Cardiac muscle cell (in vitro differentiated cells and primary cell): ENCODE data around the gene ST8SIA5. TPM values are rescaled to one million over a fixed set of nuclear protein-coding genes. Genes with fewer than 3 reads are reported as not detected.

ENCODE experiments used
- DNase-seq, 2 donors: peaks; one replicate each; pipeline versions ENCODE4 v3.0.0 to v3.0.0-alpha.2; 2010 to 2017; ENCODE audit warnings: low read depth in 1 of 2, low spot score in 1 of 2
- H3K27ac ChIP-seq: fragments of 200-600 bp; sonication (generic); 2 replicates; pipeline ENCODE4 v1.5.1; 2016
- H3K27me3 ChIP-seq: fragments of 200-600 bp; sonication (generic); 2 replicates; pipeline ENCODE4 v1.6.0; 2016; ENCODE audit warnings: control low read depth
- H3K36me3 ChIP-seq: fragments of 200-600 bp; sonication (generic); 2 replicates; pipeline ENCODE4 v1.5.1; 2016; ENCODE audit warnings: control low read depth
- H3K4me1 ChIP-seq: fragments of 200-600 bp; sonication (generic); 2 replicates; pipeline ENCODE4 v1.8.1; 2017; ENCODE audit warnings: low read depth, mild to moderate bottlenecking, mixed run types
- H3K4me3 ChIP-seq: fragments of 200-600 bp; sonication (generic); 2 replicates; pipeline ENCODE4 v1.5.1; 2016; ENCODE audit warnings: mild to moderate bottlenecking
- H3K9me3 ChIP-seq: fragments of 200-600 bp; sonication (generic); 2 replicates; pipeline ENCODE4 v1.5.1; 2017; ENCODE audit warnings: low read depth, mild to moderate bottlenecking, control low read depth
- CTCF ChIP-seq: IDR thresholded peaks from 2 replicates; pipeline ENCODE4 v1.5.1; 2012; ENCODE audit warnings: low read depth, mild to moderate bottlenecking, low read length
- polyA plus RNA-seq: library from polyadenylated mRNA; unstranded; fragments of >200 nt; fragmentation: Nextera tagmentation; extraction: Ambion mirVana; gene quantifications from 2 replicates; pipeline ENCODE4 v1.2.1, GENCODE V29; 2016
- total RNA-seq: library from RNA; depleted of rRNA; stranded (reverse); fragments of >200 nt; gene quantifications from 2 replicates; pipeline ENCODE4 v1.2.3, GENCODE V29; 2016

Gene ST8SIA5
- total and polyA plus RNA-seq, 2 experiments from 2014 or later, result 0.83 TPM; not detected in 1

GRCh38 chr18:46704189-46704588, 52.7 kb downstream of the ST8SIA5 start:
- no peaks in the 10 kb centered on the region for H3K9me3 ChIP-seq
- H3K4me3 ChIP-seq, result no peak overlapping the region
- no peaks in the 10 kb centered on the region for H3K27me3 ChIP-seq
- no peak overlapping the region for H3K27ac ChIP-seq
- H3K36me3 ChIP-seq, result no peaks in the 10 kb centered on the region
- DNase-seq, result no peak
- peaks cover 18% of the 10 kb centered on the region for H3K4me1 ChIP-seq
- no peak for TF ChIP-seq CTCF

GRCh38 chr18:46702471-46702870, 54.4 kb downstream of the ST8SIA5 start:
- H3K36me3 ChIP-seq, result no peaks in the 10 kb centered on the region
- H3K27me3 ChIP-seq, result no peaks in the 10 kb centered on the region
- peaks cover 18% of the 10 kb centered on the region for H3K4me1 ChIP-seq
- no peaks in the 10 kb centered on the region for H3K9me3 ChIP-seq
- no peak for TF ChIP-seq CTCF
- no peak overlapping the region for H3K4me3 ChIP-seq
- no peak overlapping the region for H3K27ac ChIP-seq
- DNase-seq, result no peak

DNA sequence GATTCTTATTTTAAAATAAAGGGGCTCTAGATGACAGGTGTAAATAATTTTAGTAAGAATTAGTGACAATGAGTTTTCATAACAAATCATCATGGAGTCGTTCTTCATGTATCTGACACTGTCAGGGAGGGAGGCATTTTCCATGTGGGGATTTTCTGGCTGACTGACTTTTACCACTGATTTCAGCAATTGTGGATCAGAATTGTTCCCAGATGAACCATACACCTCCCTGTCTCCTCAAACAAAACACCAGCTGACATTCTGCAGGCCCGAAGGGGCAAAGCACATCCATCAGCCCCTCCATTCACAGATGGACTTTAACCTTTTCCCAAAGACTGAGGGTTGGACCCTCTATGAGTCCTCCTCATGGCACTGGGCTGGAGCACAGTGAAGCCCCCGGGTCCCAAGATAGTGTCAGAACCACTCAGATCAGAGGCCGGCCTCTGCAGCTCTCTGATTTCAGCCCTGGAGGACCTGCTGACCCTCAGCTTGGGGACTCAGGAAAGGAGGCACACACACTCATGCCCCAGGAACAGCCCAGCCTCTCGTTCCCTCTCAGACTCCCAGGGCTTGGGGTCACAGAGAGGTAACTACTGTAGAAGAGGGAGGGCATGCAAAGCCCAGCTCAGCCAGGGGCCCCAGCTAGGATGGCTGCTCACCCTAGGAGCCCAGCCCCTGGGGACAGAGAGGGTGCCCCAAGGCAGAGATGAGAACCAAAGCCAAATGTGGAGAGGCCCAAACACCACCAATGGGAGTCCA, 56.6 kb downstream of the ST8SIA5 start:
- no peak overlapping the region for H3K4me3 ChIP-seq
- H3K27ac ChIP-seq, result no peak overlapping the region
- no peaks in the 10 kb centered on the region for H3K9me3 ChIP-seq
- peaks cover 11% of the 10 kb centered on the region for H3K4me1 ChIP-seq
- H3K36me3 ChIP-seq, result no peaks in the 10 kb centered on the region
- H3K27me3 ChIP-seq, result no peaks in the 10 kb centered on the region
- no peak for TF ChIP-seq CTCF
- no peak for DNase-seq

GRCh38 chr18:46696702-46697101, 60.2 kb downstream of the ST8SIA5 start:
- DNase-seq, result no peak
- H3K36me3 ChIP-seq, result no peaks in the 10 kb centered on the region
- no peaks in the 10 kb centered on the region for H3K9me3 ChIP-seq
- H3K27ac ChIP-seq, result no peak overlapping the region
- no peak for TF ChIP-seq CTCF
- H3K4me3 ChIP-seq, result no peak overlapping the region
- no peaks in the 10 kb centered on the region for H3K27me3 ChIP-seq
- H3K4me1 ChIP-seq, result peaks cover 15% of the 10 kb centered on the region

- Histone ChIP-seq H3K27ac (no peak overlapping the region), H3K9me3 (no peaks in the 10 kb centered on the region), H3K4me3 (no peak overlapping the region), H3K4me1 (peaks cover 18% of the 10 kb centered on the region), H3K27me3 (no peaks in the 10 kb centered on the region), H3K36me3 (no peaks in the 10 kb centered on the region)
- TF ChIP-seq CTCF, result no peak
- no peak for DNase-seq
These were observed 60.6 kb downstream of the ST8SIA5 start for GRCh38 chr18:46696268-46696667.
